Smooth muscle cell (in vitro differentiated cells): ENCODE measurements around the gene ZDHHC12. TPM values are rescaled to one million over a fixed set of nuclear protein-coding genes. Genes with fewer than 3 reads are reported as not detected.

Experiments
- DNase-seq: peaks from one replicate; lab custom pipeline; 2025; ENCODE audit not compliant: unreplicated experiment; lab: John Stamatoyannopoulos, UW
- H2AFZ ChIP-seq: fragments of 200-600 bp; sonication (generic); 2 replicates; pipeline ENCODE4 v1.6.0; 2016; ENCODE audit warnings: antibody characterized with exemption, low read depth, mild to moderate bottlenecking
- H3F3A ChIP-seq: fragments of 200-600 bp; sonication (generic); 2 replicates; pipeline ENCODE4 v1.6.0; 2017; ENCODE audit warnings: antibody characterized with exemption, low read depth
- H3K27ac ChIP-seq: fragments of 200-600 bp; sonication (generic); 2 replicates; pipeline ENCODE4 v1.5.1; 2016; ENCODE audit warnings: low read depth, mild to moderate bottlenecking
- H3K27me3 ChIP-seq: fragments of 200-600 bp; sonication (generic); 2 replicates; pipeline ENCODE4 v1.6.1; 2016; ENCODE audit warnings: low read depth, mild to moderate bottlenecking
- H3K36me3 ChIP-seq: fragments of 200-600 bp; sonication (generic); 2 replicates; pipeline ENCODE4 v1.5.1; 2016; ENCODE audit warnings: low read depth
- H3K4me1 ChIP-seq: fragments of 200-600 bp; sonication (generic); 2 replicates; pipeline ENCODE4 v1.5.1; 2016; ENCODE audit warnings: low read depth
- H3K4me2 ChIP-seq: fragments of 200-600 bp; sonication (generic); 2 replicates; pipeline ENCODE4 v1.6.0; 2016; ENCODE audit warnings: mild to moderate bottlenecking
- H3K4me3 ChIP-seq: fragments of 200-600 bp; sonication (generic); 2 replicates; pipeline ENCODE4 v1.5.1; 2016; ENCODE audit warnings: mild to moderate bottlenecking
- H3K79me2 ChIP-seq: fragments of 200-600 bp; sonication (generic); 2 replicates; pipeline ENCODE4 v1.6.0; 2016; ENCODE audit warnings: low read depth, mild to moderate bottlenecking
- H3K9ac ChIP-seq: fragments of 200-600 bp; sonication (generic); 2 replicates; pipeline ENCODE4 v1.6.0; 2016; ENCODE audit warnings: low read depth
- H3K9me3 ChIP-seq: fragments of 200-600 bp; sonication (generic); replicated peaks from 2 replicates; pipeline ENCODE4 v1.5.1; 2016; ENCODE audit warnings: low read depth
- H4K20me1 ChIP-seq: fragments of 200-600 bp; sonication (generic); 2 replicates; pipeline ENCODE4 v1.6.0; 2016; ENCODE audit warnings: low read depth
- CTCF ChIP-seq: fragments of 200-600 bp; sonication (generic); IDR thresholded peaks from 2 replicates; pipeline ENCODE4 v1.5.1; 2017; ENCODE audit warnings: borderline replicate concordance, mild to moderate bottlenecking, antibody characterized with exemption; ENCODE audit not compliant: insufficient read depth, poor library complexity, severe bottlenecking
- WGBS: methylation state at CpG from one replicate; pipeline ENCODE4 v1.1.7; 2016; ENCODE audit warnings: low lambda C conversion rate; 5-methylcytosine and 5-hydroxymethylcytosine counted together
- polyA plus RNA-seq: library from polyadenylated mRNA; unstranded; fragments of >200 nt; fragmentation: Nextera tagmentation; extraction: Ambion mirVana; gene quantifications from 2 replicates; pipeline ENCODE4 v1.2.1, GENCODE V29; 2016
- total RNA-seq: library from RNA; depleted of rRNA; stranded (reverse); fragments of >200 nt; gene quantifications from 2 replicates; pipeline ENCODE4 v1.2.3, GENCODE V29; 2014

The ZDHHC12 gene
- total and polyA plus RNA-seq, 2 experiments from 2014 or later = 20.8 to 31.3 TPM

- no peaks in the 10 kb centered on the region for H3K27me3 ChIP-seq
- no peak overlapping the region for H2AFZ ChIP-seq
- no peaks in the 10 kb centered on the region for H3K79me2 ChIP-seq
- no peak overlapping the region for H3K4me2 ChIP-seq
- H3F3A ChIP-seq = no peaks in the 10 kb centered on the region
- no peaks in the 10 kb centered on the region for H3K36me3 ChIP-seq
- DNase-seq = no peak
- no peak for TF ChIP-seq CTCF
- H3K27ac ChIP-seq = no peak overlapping the region
- no peaks in the 10 kb centered on the region for H3K9me3 ChIP-seq
- no peak overlapping the region for H3K4me3 ChIP-seq
- no peaks in the 10 kb centered on the region for H4K20me1 ChIP-seq
- H3K4me1 ChIP-seq = no peaks in the 10 kb centered on the region
- H3K9ac ChIP-seq = no peak overlapping the region
- 98% methylated on average over 8 of the region's 8 CpGs for WGBS
Measured at GRCh38 chr9:128707446-128707845, 16.5 kb downstream of the ZDHHC12 start.

DNA sequence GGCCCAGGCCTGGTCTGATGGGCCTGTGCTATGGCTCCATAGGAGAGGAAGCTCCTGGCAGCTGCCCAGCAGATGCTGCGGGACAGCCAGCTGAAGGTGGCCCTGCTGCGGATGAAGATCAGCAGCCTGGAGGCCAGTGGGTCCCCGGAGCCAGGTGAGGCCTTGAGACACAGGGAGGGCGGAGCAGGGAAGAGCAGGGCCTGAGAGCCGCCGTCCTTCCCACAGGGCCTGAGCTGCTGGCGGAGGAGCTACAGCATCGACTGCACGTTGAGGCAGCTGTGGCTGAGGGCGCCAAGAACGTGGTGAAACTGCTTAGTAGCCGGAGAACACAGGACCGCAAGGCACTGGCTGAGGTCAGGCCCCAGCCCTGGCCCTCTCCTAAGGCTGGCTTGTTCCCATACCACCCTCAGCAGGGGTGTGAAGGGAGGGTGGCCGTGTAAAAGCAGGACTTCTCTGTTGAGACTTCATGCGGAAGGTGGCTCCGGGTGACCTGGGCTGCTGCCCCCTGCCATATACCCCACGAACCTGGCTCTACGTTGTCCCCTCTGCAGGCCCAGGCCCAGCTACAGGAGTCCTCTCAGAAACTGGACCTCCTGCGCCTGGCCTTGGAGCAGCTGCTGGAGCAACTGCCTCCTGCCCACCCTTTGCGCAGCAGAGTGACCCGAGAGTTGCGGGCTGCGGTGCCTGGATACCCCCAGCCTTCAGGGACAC, 17.1 kb downstream of the ZDHHC12 start:
- H3K27me3 ChIP-seq = no peaks in the 10 kb centered on the region
- no peak overlapping the region for H3K9ac ChIP-seq

DNA sequence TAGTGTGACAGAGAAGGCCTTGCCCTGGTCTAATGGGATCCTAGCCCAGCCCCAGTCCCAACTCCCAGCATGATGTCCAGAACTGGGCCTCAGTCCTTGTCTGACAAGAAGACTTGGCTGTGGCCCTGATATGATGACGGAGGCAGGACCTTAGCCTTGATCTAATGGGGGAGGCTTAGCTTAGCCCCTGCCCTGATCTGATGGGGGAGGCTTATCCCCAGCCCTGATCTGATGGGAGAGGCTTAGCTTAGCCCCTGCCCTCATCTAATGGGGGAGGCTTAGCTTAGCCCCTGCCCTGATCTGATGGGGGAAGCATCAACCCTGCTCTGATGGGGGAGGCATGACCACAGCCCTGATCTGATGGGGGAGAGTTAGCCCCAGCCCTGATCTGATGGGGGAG, 17.9 kb downstream of the ZDHHC12 start:
- H3K79me2 ChIP-seq = no peaks in the 10 kb centered on the region
- H3K4me1 ChIP-seq = no peaks in the 10 kb centered on the region
- no peaks in the 10 kb centered on the region for H3K27me3 ChIP-seq
- no peaks in the 10 kb centered on the region for H3F3A ChIP-seq
- DNase-seq = no peak
- H4K20me1 ChIP-seq = no peaks in the 10 kb centered on the region
- no peak overlapping the region for H2AFZ ChIP-seq
- no peak overlapping the region for H3K4me2 ChIP-seq
- H3K36me3 ChIP-seq = no peaks in the 10 kb centered on the region
- 100% methylated on average over 1 of the region's 1 CpG for WGBS
- H3K4me3 ChIP-seq = no peak overlapping the region
- no peaks in the 10 kb centered on the region for H3K9me3 ChIP-seq
- H3K9ac ChIP-seq = no peak overlapping the region
- TF ChIP-seq CTCF = no peak
- H3K27ac ChIP-seq = no peak overlapping the region

More for the DNA sequence above, 17.1 kb downstream of the ZDHHC12 start:
- H3K79me2 ChIP-seq = no peaks in the 10 kb centered on the region
- no peaks in the 10 kb centered on the region for H3K36me3 ChIP-seq
- DNase-seq = no peak
- H3F3A ChIP-seq = no peaks in the 10 kb centered on the region
- no peak overlapping the region for H3K4me2 ChIP-seq
- H2AFZ ChIP-seq = no peak overlapping the region
- H4K20me1 ChIP-seq = no peaks in the 10 kb centered on the region
- WGBS = 96% methylated on average over 23 of the region's 23 CpGs
- H3K4me3 ChIP-seq = no peak overlapping the region
- no peak for TF ChIP-seq CTCF
- no peak overlapping the region for H3K27ac ChIP-seq
- H3K4me1 ChIP-seq = no peaks in the 10 kb centered on the region
- H3K9me3 ChIP-seq = no peaks in the 10 kb centered on the region
